HCT116 (cell line): Measurements from ENCODE around the gene ZNF148. TPM values are rescaled to one million over a fixed set of nuclear protein-coding genes. Genes with fewer than 3 reads are reported as not detected.

Experiments used
- ATAC-seq: fragments of 200-7000 bp; cut with Tn5 transposase; 2 replicates; pipeline ENCODE4 v1.9.1; 2020; ENCODE audit warnings: mild to moderate bottlenecking, moderate library complexity
- BruUV-seq: library from RNA; stranded (reverse); fragments of 400-500 nt; replicated peaks from 2 replicates; lab custom pipeline; 2021; lab: Mats Ljungman, UMichigan
- CTCF ChIA-PET: fragments of 300-600 bp; sonication (Branson Sonifier 250); formaldehyde crosslinking; loops from one replicate; lab custom pipeline; 2021; ENCODE audit warnings: antibody characterized with exemption; lab: Charles Lee
- POLR2A ChIA-PET: fragments of 300-600, 350-600 bp; sonication (Branson Sonifier 250); formaldehyde crosslinking; loops from one replicate; lab custom pipeline; 2021; ENCODE audit warnings: antibody characterized with exemption; lab: Charles Lee
- RAD21 ChIA-PET, 2 experiments: fragments of 300-600 bp; sonication (Branson Sonifier 250); formaldehyde crosslinking; loops; one replicate each; lab custom pipeline; 2023; ENCODE audit warnings: low total read pairs in 2 of 2; ENCODE audit not compliant: uncharacterized antibody in 2 of 2, unreplicated experiment in 2 of 2, low non-redundant PET in 1 of 2; lab: Charles Lee
- DNase-seq: peaks from one replicate; pipeline ENCODE4 v3.0.0-alpha.2; 2010; ENCODE audit warnings: low read depth, low spot score
- H2AFZ ChIP-seq: fragments of 200-600 bp; shearing (Covaris generic), sonication (generic); 2 replicates; pipeline ENCODE4 v1.6.1; 2017; ENCODE audit warnings: low read depth, mixed run types, mixed read lengths, antibody characterized with exemption, low read length; ENCODE audit not compliant: poor library complexity, severe bottlenecking
- H3K27ac ChIP-seq: 2 replicates; pipeline ENCODE4 v1.5.1; 2012; ENCODE audit warnings: low read depth, low read length
- H3K27me3 ChIP-seq: fragments of 200-600 bp; sonication (generic); 2 replicates; pipeline ENCODE4 v1.6.1; 2016; ENCODE audit warnings: mixed run types, low read length, mixed read lengths; ENCODE audit not compliant: insufficient read depth
- H3K36me3 ChIP-seq, 2 experiments: fragments of 200-500 bp in 1 of 2; fragments of 200-600 bp in 1 of 2; sonication (Bioruptor generic) in 1 of 2; sonication (generic) in 1 of 2; 2 replicates each; pipeline versions ENCODE4 v1.5.1 to v1.6.1; 2014 to 2016; ENCODE audit warnings: low read length in 2 of 2, inconsistent platforms in 1 of 2, mixed read lengths in 1 of 2, mixed run types in 1 of 2; ENCODE audit not compliant: insufficient read depth in 2 of 2, control insufficient read depth in 1 of 2
- H3K4me1 ChIP-seq, 2 experiments: fragments of 200-600 bp in 1 of 2; sonication (generic) in 1 of 2; 2 replicates each; pipeline versions ENCODE4 v1.5.1 to v1.6.1; 2012 to 2017; ENCODE audit warnings: low read length in 2 of 2, inconsistent platforms in 1 of 2, mild to moderate bottlenecking in 1 of 2, mixed read lengths in 1 of 2, mixed run types in 1 of 2, moderate library complexity in 1 of 2; ENCODE audit not compliant: insufficient read depth in 2 of 2, control insufficient read depth in 1 of 2
- H3K4me2 ChIP-seq: fragments of 200-600 bp; sonication (generic); 2 replicates; pipeline ENCODE4 v1.6.1; 2017; ENCODE audit warnings: mixed run types, low read length, mixed read lengths
- H3K4me3 ChIP-seq, 2 experiments: fragments of 200-600 bp in 1 of 2; sonication (generic) in 1 of 2; replicated peaks in 1 of 2; 2 replicates each; pipeline ENCODE4 v1.5.1; 2011 to 2016; ENCODE audit warnings: low read length in 2 of 2, control low read depth in 1 of 2, low read depth in 1 of 2, mild to moderate bottlenecking in 1 of 2, mixed read lengths in 1 of 2, mixed run types in 1 of 2
- H3K79me2 ChIP-seq: fragments of 200-600 bp; sonication (generic); 2 replicates; pipeline ENCODE4 v1.6.1; 2017; ENCODE audit warnings: mild to moderate bottlenecking, mixed run types, low read length, moderate library complexity, mixed read lengths; ENCODE audit not compliant: insufficient read depth
- H3K9ac ChIP-seq: fragments of 200-600 bp; sonication (generic); 2 replicates; pipeline ENCODE4 v1.6.1; 2016; ENCODE audit warnings: low read length, mixed read lengths
- H3K9me2 ChIP-seq: fragments of 200-600 bp; sonication (generic), shearing (Covaris generic); 2 replicates; pipeline ENCODE4 v1.6.1; 2017; ENCODE audit warnings: mixed run types, mild to moderate bottlenecking, moderate library complexity; ENCODE audit not compliant: insufficient read depth
- H3K9me3 ChIP-seq, 2 experiments: fragments of 200-500 bp in 1 of 2; fragments of 200-600 bp in 1 of 2; sonication (Bioruptor generic) in 1 of 2; sonication (generic) in 1 of 2; 2 replicates each; pipeline ENCODE4 v1.6.1; 2014 to 2017; ENCODE audit warnings: low read length in 2 of 2, mixed read lengths in 2 of 2, inconsistent platforms in 1 of 2, low read depth in 1 of 2, mild to moderate bottlenecking in 1 of 2, mixed run types in 1 of 2, moderate library complexity in 1 of 2; ENCODE audit not compliant: control insufficient read depth in 1 of 2, insufficient read depth in 1 of 2
- H4K20me1 ChIP-seq: fragments of 200-600 bp; sonication (generic), shearing (Covaris generic); 2 replicates; pipeline ENCODE4 v1.6.1; 2017; ENCODE audit warnings: mixed run types, mild to moderate bottlenecking, moderate library complexity; ENCODE audit not compliant: insufficient read depth
- ATF3 ChIP-seq: IDR thresholded peaks from 2 replicates; pipeline ENCODE4 v1.6.1; 2012
- REST ChIP-seq: IDR thresholded peaks from 2 replicates; pipeline ENCODE4 v1.6.1; 2012; ENCODE audit warnings: low read depth
- ZBTB33 ChIP-seq: IDR thresholded peaks from 2 replicates; pipeline ENCODE4 v1.6.1; 2011; ENCODE audit warnings: mild to moderate bottlenecking, low read length, moderate library complexity; ENCODE audit not compliant: insufficient replicate concordance; ENCODE audit errors: extremely low read depth
- intact Hi-C: fragments of 100-400 bp; cut with micrococcal nuclease; formaldehyde crosslinking; loops from 2 replicates; pipeline ENCODE4 v1.10.0; 2022
- total RNA-seq: library from RNA; stranded (reverse); gene quantifications from one replicate; pipeline ENCODE4 v1.2.1, GENCODE V29; 2021; ENCODE audit not compliant: unreplicated experiment

Gene ZNF148
- total RNA-seq, 1 experiment from 2014 or later, result 35.0 TPM

- Histone ChIP-seq H3K9me2 (no peaks in the 10 kb centered on the region), H3K36me3 (no peaks in the 10 kb centered on the region), H3K4me3 (no peak overlapping the region), H3K9ac (no peak overlapping the region), H4K20me1 (no peaks in the 10 kb centered on the region), H3K79me2 (no peaks in the 10 kb centered on the region), H3K4me1 (no peaks in the 10 kb centered on the region), H3K9me3 (no peaks in the 10 kb centered on the region), H3K4me2 (no peak overlapping the region), H3K27ac (no peak overlapping the region), H3K27me3 (no peaks in the 10 kb centered on the region), H2AFZ (no peak overlapping the region)
- ATAC-seq, result no peak
- TF ChIP-seq ATF3, result no peak
- no peak for TF ChIP-seq REST
- no peak for TF ChIP-seq ZBTB33
- BruUV-seq, result no TSS peak
- ChIA-PET POLR2A (no interaction called here), CTCF (no interaction called here), RAD21 (no interaction called here)
- no peak for DNase-seq
- intact Hi-C loops, result no loop called here
Measured at GRCh38 chr3:125414669-125415068, 39.5 kb upstream of the ZNF148 start.
